Stimulated activated CD4-positive, alpha-beta T cell treated with anti-CD3 and anti-CD28 coated beads, Interleukin-15, amount 100 ng/mL, for 48 hours (primary cell): Measurements from ENCODE around the gene C5orf58.

ENCODE experiments used
- DNase-seq, 2 donors: peaks; one replicate each; pipeline ENCODE4 v3.0.0-alpha.2; 2020; ENCODE audit warnings: low read depth in 2 of 2

Gene C5orf58

GRCh38 chr5:170232786-170233185, at the start of gene C5orf58:
TSS of gene C5orf58 (plus strand) at chr5:170232985. CDS start at chr5:170234977, 1,992 bp downstream.
- no peak for DNase-seq

- peak; percentile 7 to 30 for DNase-seq
Measured at GRCh38 chr5:170183816-170184687, 48.7 kb upstream of the C5orf58 start.

- DNase-seq: no peak
Measured at GRCh38 chr5:170184737-170185136, 48.0 kb upstream of the C5orf58 start.

GRCh38 chr5:170186156-170186555, 46.6 kb upstream of the C5orf58 start:
- no peak for DNase-seq

GRCh38 chr5:170186856-170187255, 45.9 kb upstream of the C5orf58 start:
- no peak for DNase-seq

GRCh38 chr5:170190436-170191134, 42.2 kb upstream of the C5orf58 start:
- DNase-seq: no peak

GRCh38 chr5:170192829-170193228, 40.0 kb upstream of the C5orf58 start:
- no peak for DNase-seq

- DNase-seq: no peak
Measured at GRCh38 chr5:170195961-170196360, 36.8 kb upstream of the C5orf58 start.

GRCh38 chr5:170200876-170201275, 31.9 kb upstream of the C5orf58 start:
- DNase-seq: no peak

- DNase-seq: no peak
Measured at GRCh38 chr5:170201311-170201710, 31.5 kb upstream of the C5orf58 start.

- no peak for DNase-seq
Measured at GRCh38 chr5:170202117-170202516, 30.7 kb upstream of the C5orf58 start.

- DNase-seq: no peak
Measured at GRCh38 chr5:170204202-170204601, 28.6 kb upstream of the C5orf58 start.

- no peak for DNase-seq
Measured at GRCh38 chr5:170206216-170206615, 26.6 kb upstream of the C5orf58 start.

GRCh38 chr5:170206958-170207357, 25.8 kb upstream of the C5orf58 start:
- DNase-seq: no peak

- no peak for DNase-seq
Measured at GRCh38 chr5:170211575-170212334, 21.0 kb upstream of the C5orf58 start.

GRCh38 chr5:170216257-170216864, 16.4 kb upstream of the C5orf58 start:
- no peak for DNase-seq

GRCh38 chr5:170217831-170218230, 15.0 kb upstream of the C5orf58 start:
- DNase-seq: no peak

GRCh38 chr5:170218726-170219125, 14.1 kb upstream of the C5orf58 start:
- DNase-seq: no peak

- no peak for DNase-seq
Measured at GRCh38 chr5:170219615-170220014, 13.2 kb upstream of the C5orf58 start.

- DNase-seq: no peak
Measured at GRCh38 chr5:170220191-170220590, 12.6 kb upstream of the C5orf58 start.

- no peak for DNase-seq
Measured at GRCh38 chr5:170221327-170221741, 11.5 kb upstream of the C5orf58 start.

GRCh38 chr5:170223360-170223759, 9.4 kb upstream of the C5orf58 start:
- no peak for DNase-seq
